Measurements from ENCODE around the gene SASH1. TPM values are rescaled to one million over a fixed set of nuclear protein-coding genes. Genes with fewer than 3 reads are reported as not detected.

Gene SASH1
- total and polyA plus RNA-seq, 9 of the 15 experiments (the other 6 are each of a cell fraction or from before 2014, with no cell fraction given): 0.35 to 3.5 (median 1.6) TPM

- no peak for ATAC-seq
- intact Hi-C loops (cut with micrococcal nuclease) (no loop called here), in situ Hi-C loops (cut with MboI) (no loop called here)
- Histone ChIP-seq H3K9ac (ENCODE audit: insufficient read depth in 1 of 2, low read depth in 2 of 2, low read length in 2 of 2) (no peak overlapping the region), H3K27ac (ENCODE audit: extremely low read depth, low read depth, low read length) (no peak overlapping the region), H3K4me1 (replicated peaks in 1 of 2; ENCODE audit: control insufficient read depth in 2 of 2, insufficient read depth in 2 of 2, low read length in 2 of 2) (peaks cover 0 to 4% of the 10 kb centered on the region in 2 experiments; a peak in 2 of 5 replicates), H3K9me3 (replicated peaks; ENCODE audit: control insufficient read depth, insufficient read depth, low read depth, low read length) (no peaks in the 10 kb centered on the region), H3K27me3 (ENCODE audit: control insufficient read depth in 2 of 2, insufficient read depth in 2 of 2, low read length in 2 of 2) (peaks cover 0 to 12% of the 10 kb centered on the region in 2 experiments; a peak in 2 of 5 replicates), H3K79me2 (ENCODE audit: control insufficient read depth, insufficient read depth, low read length) (no peaks in the 10 kb centered on the region), H3K36me3 (ENCODE audit: control insufficient read depth, insufficient read depth, low read length) (no peaks in the 10 kb centered on the region), H3K4me2 (ENCODE audit: insufficient read depth, low read length) (no peak overlapping the region), H3K4me3 (no peak overlapping the region), H3K9me1 (ENCODE audit: control insufficient read depth, insufficient read depth, low read length) (no peaks in the 10 kb centered on the region), H2AFZ (ENCODE audit: low read depth, low read length) (no peak overlapping the region), H4K20me1 (replicated peaks; ENCODE audit: control insufficient read depth, insufficient read depth, low read length) (no peaks in the 10 kb centered on the region; the same call in 1 of the 2 replicates)
- no peak for FAIRE-seq
- TF ChIP-seq ZNF12 (CRISPR knock-in tag; IDR thresholded peaks at IDR 0.05): no peak
- no peak for TF ChIP-seq CBX1 (IDR thresholded peaks at IDR 0.05; ENCODE audit: low read depth)
- no peak for TF ChIP-seq ZNF518B (CRISPR knock-in tag; IDR thresholded peaks at IDR 0.05)
- no peak for TF ChIP-seq BRF2 (IDR thresholded peaks at IDR 0.05; ENCODE audit: borderline replicate concordance, insufficient read depth, insufficient read length)
- TF ChIP-seq CHD1 (IDR thresholded peaks at IDR 0.05; ENCODE audit: low read length): no peak
- no peak for TF ChIP-seq NELFE (IDR thresholded peaks at IDR 0.05; ENCODE audit: insufficient read depth, insufficient read length)
- TF ChIP-seq ELF4 (CRISPR knock-in tag; IDR thresholded peaks at IDR 0.05): no peak
- TF ChIP-seq CEBPB (tag; IDR thresholded peaks at IDR 0.05): no peak
- TF ChIP-seq PTTG1 (tag; IDR thresholded peaks at IDR 0.05; ENCODE audit: low read depth): no peak
- TF ChIP-seq SRF (CRISPR knock-in tag; IDR thresholded peaks at IDR 0.05): no peak
- TF ChIP-seq NCOA4 (IDR thresholded peaks at IDR 0.05; ENCODE audit: partially characterized antibody): no peak
- no peak for TF ChIP-seq TARDBP (IDR thresholded peaks at IDR 0.05)
- TF ChIP-seq MECOM (CRISPR knock-in tag; IDR thresholded peaks at IDR 0.05): no peak
- TF ChIP-seq HDAC3 (IDR thresholded peaks at IDR 0.05; ENCODE audit: borderline replicate concordance, partially characterized antibody): no peak
- no peak for TF ChIP-seq CHAMP1 (IDR thresholded peaks at IDR 0.05)
- no peak for TF ChIP-seq ZFX (CRISPR knock-in tag; IDR thresholded peaks at IDR 0.05)
- 50% methylated on average over 6 of the region's 6 CpGs for WGBS (ENCODE audit: insufficient coverage, low coverage, missing lambda C conversion rate)
- BruUV-seq (replicated peaks): no TSS peak
- no peak for DNase-seq (ENCODE audit: extremely low read depth in 1 of 4, low spot score in 3 of 4)
- ChIA-PET POLR2A (interaction anchor here (1.1 kb wide), 1 partner anchor 11 kb away, joined by 3 read pairs; no protein-coding TSS in a partner anchor), CTCF (ENCODE audit: low intra/inter-chr PET ratio) (no interaction called here)
Measured at GRCh38 chr6:148534871-148535270, 192.2 kb downstream of the SASH1 start.
